Fibroblast of villous mesenchyme (primary cell): ENCODE measurements around the gene YWHAH. TPM values are rescaled to one million over a fixed set of nuclear protein-coding genes. Genes with fewer than 3 reads are reported as not detected.
A peak's percentile ranks its signal among the peaks of the same experiment; 100 is the strongest.

Experiments used
- DNase-seq: peaks from one replicate; pipeline ENCODE4 v3.0.0-alpha.2; 2010; ENCODE audit warnings: low read depth
- H3K4me3 ChIP-seq: 2 replicates; pipeline ENCODE4 v1.5.1; 2011; ENCODE audit warnings: low read depth, mild to moderate bottlenecking, low read length
- CTCF ChIP-seq: IDR thresholded peaks from 2 replicates; pipeline ENCODE4 v1.5.1; 2012; ENCODE audit warnings: low read depth, mild to moderate bottlenecking, low read length; ENCODE audit not compliant: insufficient read depth
- total RNA-seq: library from RNA; depleted of rRNA; stranded (reverse); fragments of >200 nt; gene quantifications from 2 replicates; pipeline ENCODE4 v1.2.3, GENCODE V29; 2012

Gene YWHAH
- 131 and 140 TPM in 2 replicates for total RNA-seq

DNA sequence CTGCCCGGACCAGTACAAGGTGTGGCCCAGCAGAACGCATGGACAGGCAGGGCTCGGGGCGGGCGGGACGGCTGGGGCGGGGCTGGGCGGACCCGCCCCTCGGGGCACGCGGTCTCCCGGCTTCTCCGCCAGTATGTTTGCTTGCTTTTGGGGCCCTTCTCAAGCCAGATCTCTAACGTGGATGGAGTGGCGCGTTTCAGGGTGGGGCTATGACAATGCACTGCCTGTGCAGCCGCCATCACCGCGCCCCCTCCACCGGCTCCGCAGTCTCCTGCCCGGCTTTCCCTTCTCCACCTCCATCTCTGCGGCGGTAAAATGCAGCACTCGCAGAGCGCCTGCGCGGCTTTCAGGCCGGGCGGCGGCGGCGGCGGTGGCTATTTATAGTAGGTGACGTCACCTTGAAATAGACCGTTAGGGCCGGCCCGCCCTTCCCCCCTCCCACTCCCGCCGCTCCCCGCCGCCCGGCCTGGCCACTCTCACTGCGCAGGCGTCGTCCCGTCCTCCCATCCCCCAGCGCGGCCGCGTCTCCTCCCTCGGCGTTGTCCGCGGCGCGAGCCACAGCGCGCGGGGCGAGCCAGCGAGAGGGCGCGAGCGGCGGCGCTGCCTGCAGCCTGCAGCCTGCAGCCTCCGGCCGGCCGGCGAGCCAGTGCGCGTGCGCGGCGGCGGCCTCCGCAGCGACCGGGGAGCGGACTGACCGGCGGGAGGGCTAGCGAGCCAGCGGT, at the start of gene YWHAH:
Gene YWHAH, plus strand, starts transcription at position 558 of the 722 bp plus-strand sequence. CDS start 199 bp downstream, outside the sequence.
- TF ChIP-seq CTCF = no peak
- DNase-seq = peak; percentile 94
- peak within 1 kb of the TSS; percentile 83 for H3K4me3 ChIP-seq

DNA sequence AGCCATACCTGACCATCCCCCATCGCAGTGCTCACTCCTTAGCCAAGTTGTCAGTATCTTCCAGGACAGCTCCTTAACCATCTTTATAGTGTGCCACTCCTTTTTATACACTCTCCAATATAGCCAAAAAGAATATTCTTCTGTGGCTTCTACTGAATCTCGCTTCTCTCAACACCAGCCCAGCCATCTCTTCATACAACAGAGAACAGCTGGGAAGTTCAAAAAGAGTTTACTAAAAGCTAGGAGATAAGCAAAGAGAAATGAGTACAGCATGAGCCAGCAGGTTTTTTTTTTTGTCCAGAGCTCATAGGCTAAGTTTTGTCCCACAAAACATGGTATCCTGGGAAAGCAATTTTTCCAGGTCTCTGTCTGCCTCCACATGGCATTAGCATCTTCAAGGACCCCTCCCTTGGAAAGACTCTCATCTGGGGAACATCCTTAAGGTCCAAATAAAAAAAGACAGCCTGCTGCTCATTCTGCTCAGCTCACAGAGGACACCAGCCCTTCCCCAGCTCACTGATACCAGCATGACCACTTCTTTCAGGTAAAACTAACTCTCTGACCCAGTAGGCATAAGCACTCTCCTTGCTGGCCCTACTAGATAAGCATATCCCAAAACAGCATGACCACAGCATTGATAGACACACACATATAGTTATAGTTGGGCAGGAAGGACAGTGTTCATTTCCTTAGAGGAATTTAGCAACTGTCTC, 48.8 kb upstream of the YWHAH start:
- H3K4me3 ChIP-seq = no peak overlapping the region
- no peak for TF ChIP-seq CTCF
- DNase-seq = peak; percentile 42

DNA sequence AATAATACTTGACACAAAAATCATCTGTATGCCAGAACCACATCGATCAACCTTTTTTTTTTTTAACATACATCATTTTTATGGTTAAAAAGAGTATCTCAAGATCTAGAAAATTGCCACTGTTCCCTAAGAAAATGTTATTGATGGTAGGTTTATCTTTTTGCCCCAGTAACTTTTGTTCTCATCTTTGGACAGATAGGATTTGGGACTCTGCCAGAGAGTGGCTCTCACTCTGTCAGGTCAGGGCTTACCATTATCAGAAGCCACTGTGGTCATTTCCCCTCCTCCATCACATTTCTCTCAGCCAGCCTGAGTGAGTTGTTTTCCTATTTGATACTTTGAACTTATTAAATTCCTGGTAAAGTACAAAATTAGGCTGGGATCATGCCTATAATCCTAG, 47.9 kb upstream of the YWHAH start:
- no peak for DNase-seq
- H3K4me3 ChIP-seq = no peak overlapping the region
- no peak for TF ChIP-seq CTCF

- peak; percentile 31 for DNase-seq
- no peak for TF ChIP-seq CTCF
- no peak overlapping the region for H3K4me3 ChIP-seq
Observed at GRCh38 chr22:31897842-31898805, 46.2 kb upstream of the YWHAH start.

GRCh38 chr22:31898926-31899325, 45.4 kb upstream of the YWHAH start:
- no peak for DNase-seq
- H3K4me3 ChIP-seq = no peak overlapping the region
- no peak for TF ChIP-seq CTCF

DNA sequence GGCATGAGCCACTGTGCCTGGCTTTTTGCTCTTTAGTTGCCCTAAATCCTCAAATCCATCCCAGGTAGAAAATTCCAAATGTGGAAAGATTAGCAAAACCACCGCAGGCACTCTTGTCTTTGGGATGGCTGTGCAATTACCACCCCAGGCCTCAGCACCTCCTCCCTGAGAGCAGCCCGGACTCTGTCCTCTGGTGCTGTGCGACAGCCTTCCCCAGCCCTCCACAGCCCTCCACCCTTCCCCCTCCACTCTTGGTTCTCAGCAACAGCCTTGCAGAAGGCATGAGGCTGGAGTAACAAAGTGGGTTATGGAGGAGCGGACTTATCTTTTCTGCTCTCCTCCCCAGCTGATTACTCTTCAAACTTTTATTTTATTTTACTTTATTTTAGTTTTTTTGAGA, 44.7 kb upstream of the YWHAH start:
- H3K4me3 ChIP-seq = no peak overlapping the region
- TF ChIP-seq CTCF = no peak
- no peak for DNase-seq
